Stimulated activated CD8-positive, alpha-beta memory T cell treated with anti-CD3 and anti-CD28 coated beads, Interleukin-12 subunit alpha, Interleukin-12 subunit beta, amount 100 ng/mL, for 24 hours (primary cell): ENCODE measurements around the gene ADD3.
"Not testable (repeated sequence)": the region's sequence is repeated elsewhere in the genome, so short reads cannot be mapped to it uniquely, and the experiment has no call there.

Experiments used
- DNase-seq: peaks from one replicate; pipeline ENCODE4 v3.0.0-alpha.2; 2020; ENCODE audit errors: extremely low read depth

ADD3 gene

GRCh38 chr10:110107430-110107829 is 99.6 kb downstream of the ADD3 start:
- no peak for DNase-seq

DNA sequence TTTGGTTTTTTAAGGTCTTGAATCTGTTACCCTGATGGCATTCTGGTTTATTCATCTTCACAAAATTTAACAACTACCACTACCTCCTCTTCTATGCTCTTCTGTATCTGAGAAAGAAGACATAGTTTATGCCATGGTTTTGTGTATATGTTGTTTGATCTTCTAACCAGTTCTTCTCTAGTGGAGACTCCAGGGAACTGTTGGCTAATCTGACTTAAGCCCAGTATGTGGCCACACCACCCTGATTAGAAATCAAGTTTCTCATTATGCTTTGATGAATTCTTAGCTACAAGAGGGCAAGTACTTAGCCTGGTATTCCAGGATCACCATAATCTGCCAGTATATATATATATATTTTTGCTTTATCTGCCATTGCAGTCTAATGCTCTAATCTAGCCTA is 100.1 kb downstream of the ADD3 start:
- no peak for DNase-seq

GRCh38 chr10:110109511-110109910 is 101.7 kb downstream of the ADD3 start:
- DNase-seq, result no peak

GRCh38 chr10:110110338-110110737 is 102.6 kb downstream of the ADD3 start:
- DNase-seq, result no peak

GRCh38 chr10:110113670-110114337 is 106.0 kb downstream of the ADD3 start:
- DNase-seq, result no peak

GRCh38 chr10:110114668-110115067 is 106.9 kb downstream of the ADD3 start:
- DNase-seq, result not testable (repeated sequence)

DNA sequence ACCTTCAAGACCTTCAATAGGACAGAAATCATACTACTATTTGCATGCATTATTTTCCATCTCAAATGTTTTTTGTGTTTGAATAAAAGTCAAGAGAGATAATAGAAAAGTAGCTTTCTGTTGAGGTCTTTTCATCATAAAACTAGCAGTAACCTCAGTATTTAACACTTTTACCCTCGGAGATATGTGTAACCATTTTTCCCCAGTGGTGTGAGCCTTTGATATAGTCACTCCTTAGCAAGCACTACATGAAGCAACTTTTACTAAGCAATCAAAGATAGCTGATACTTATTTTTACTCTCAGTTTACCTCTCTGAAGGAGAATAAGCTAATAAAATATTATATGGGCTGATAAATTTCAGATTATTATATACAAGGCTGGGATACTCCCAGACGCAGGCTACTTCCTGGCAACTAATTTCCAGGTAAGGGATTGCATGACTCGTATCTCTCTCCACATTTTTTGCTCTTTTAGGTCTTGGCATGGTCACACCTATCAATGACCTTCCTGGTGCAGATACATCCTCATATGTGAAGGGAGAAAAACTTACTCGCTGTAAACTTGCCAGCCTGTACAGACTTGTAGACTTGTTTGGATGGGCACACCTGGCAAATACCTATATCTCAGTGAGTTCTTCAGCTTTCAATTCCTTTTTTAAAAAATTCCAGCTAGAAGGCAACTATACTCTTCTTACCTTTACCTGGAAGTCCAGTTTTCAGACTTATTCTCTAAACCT is 108.2 kb downstream of the ADD3 start:
- no peak for DNase-seq

- DNase-seq, result no peak
Measured at GRCh38 chr10:110118891-110119621, 111.3 kb downstream of the ADD3 start.

DNA sequence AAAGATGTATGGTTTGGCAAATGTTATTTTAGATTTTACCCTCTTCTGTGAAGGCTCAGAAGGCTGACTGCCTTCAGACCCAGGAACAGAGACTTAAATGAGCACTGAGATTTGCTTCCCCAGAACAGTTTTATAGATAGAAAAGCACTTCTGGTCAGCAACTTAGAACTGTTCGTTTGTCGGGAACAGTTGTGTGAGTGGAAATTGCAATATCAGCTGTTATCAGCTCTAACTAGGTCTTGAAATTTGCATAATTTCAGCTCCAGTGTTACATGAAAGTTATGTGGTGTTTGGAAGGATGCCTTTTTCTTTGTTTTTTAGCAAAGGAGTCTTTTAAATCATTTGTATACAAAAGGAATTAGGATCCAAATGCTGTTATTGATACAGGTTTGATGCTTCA is 115.8 kb downstream of the ADD3 start:
- no peak for DNase-seq

DNA sequence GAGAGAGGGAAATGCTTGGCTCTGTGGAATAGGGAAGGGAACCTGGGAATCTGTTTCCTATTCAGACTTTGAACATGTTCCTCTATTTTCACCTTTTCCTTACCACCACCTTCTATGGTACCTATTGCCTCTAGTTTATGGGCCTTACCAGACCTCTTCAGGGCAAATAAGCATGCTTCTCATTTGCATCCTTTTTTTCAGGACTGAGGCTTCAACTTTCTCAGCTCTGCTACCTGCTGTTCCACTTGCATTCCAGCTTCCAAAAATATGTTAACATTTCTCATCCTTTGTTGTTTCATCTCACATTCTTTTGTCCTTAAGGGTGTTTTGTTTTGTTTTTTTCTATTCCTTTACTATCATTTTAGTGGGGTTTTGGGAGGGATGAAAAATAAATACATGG is 121.7 kb downstream of the ADD3 start:
- DNase-seq, result no peak

GRCh38 chr10:110134917-110135316 is 127.1 kb downstream of the ADD3 start:
- DNase-seq, result no peak

GRCh38 chr10:110135836-110136235 is 128.1 kb downstream of the ADD3 start:
- not testable (repeated sequence) for DNase-seq

DNA sequence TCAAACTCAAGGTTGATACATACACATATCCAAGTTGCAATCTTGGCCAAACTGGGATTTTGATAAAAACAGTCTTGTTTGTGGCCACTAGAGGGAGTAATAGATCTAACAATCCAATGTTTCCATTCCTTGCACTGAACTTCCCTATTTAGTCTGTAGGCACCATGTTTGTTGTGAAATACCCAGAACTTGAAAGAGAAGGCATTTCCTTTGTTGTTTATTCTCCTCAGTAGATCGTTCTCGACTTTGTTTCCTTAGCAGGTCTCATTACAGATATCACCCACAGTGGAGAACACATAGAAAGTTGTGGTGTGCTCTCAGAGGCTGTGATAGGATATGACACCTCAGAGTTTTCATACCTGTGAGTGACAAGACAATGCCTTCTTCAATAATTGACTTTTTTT is 129.4 kb downstream of the ADD3 start:
- DNase-seq, result no peak

DNA sequence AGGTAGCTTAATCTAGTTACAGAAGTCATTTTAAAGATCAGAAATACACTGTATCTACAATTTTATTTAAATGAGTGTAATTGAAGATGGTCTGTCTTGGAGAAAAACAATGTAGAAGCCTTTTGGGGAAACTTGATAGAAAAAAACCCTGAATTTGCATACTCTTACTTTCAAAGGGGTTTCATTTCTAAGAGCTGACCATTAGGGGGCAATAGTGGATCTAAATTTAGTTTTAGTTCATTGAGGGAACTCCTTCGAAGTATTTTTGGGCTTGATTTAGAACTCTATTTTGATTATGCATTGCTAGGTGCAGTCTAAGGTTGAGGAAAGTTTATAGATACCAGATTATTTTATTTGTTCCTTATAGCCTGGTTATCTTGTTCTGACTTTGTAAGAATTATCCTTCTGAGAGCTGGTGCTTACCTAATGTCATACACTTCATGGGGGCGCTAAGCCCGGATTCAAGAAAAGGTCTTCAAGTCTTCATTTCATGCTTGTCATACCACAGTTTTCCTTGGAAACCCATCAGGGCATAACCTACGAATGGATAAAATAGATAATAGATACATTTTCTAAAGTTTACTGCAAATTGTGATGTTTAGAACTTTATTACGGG is 130.5 kb downstream of the ADD3 start:
- no peak for DNase-seq

DNA sequence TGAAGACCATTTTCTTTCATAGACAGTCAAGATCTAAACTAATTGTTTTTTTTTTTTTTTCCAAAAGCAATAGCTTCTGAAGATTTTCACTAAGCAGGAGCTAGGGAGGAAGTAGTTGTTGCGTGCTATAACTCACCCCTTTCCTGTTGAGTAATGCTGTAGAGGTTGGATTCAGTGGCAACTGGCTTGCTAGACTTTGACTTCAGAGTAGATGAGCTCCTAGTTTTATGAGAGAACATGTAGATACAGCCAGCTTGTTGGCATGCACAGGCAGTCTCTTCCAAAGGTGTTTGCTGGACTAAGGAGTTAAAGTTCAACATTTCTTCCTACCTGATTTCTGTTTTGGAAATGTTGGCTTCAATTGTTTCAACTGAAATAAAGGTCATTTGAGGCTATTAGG is 133.4 kb downstream of the ADD3 start:
- no peak for DNase-seq

DNA sequence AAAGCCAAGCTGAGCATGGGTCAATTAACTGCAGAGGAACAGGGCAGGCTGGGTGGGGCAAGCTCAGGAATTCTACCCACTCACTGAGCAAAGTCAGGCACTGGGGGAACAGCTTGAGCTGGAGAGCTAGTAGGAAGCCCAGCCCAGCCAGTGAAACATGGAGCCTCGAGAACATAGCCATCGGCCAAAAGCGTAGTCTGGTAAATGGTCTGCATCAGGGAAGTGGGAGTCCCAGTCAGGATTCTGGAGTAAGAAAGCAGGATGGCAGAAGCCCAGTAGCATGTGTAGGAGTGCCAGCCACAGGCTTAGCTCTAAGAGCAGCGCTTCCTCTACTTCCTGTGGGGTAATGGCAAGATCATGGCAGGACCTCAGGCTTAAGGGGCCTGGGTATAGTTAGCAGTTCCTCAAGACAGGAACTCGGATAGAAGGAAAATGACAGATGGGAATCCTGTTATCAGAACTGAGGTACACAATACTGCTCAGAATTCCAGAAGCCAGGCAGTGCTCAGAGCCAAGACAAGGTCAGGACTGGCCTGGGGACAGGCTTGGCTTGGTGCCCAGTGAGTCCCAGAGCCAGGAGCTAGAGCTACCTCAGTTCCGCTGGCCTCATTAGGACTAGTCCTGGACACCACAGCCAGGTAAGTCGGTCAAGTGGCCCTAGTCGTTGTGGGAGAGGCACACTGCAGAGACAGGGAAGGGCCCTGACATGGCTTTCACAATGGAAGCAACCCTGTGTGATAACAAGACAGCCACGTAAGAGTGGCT is 134.3 kb downstream of the ADD3 start:
- DNase-seq, result no peak

- no peak for DNase-seq
Measured at GRCh38 chr10:110142965-110143364, 135.2 kb downstream of the ADD3 start.

DNA sequence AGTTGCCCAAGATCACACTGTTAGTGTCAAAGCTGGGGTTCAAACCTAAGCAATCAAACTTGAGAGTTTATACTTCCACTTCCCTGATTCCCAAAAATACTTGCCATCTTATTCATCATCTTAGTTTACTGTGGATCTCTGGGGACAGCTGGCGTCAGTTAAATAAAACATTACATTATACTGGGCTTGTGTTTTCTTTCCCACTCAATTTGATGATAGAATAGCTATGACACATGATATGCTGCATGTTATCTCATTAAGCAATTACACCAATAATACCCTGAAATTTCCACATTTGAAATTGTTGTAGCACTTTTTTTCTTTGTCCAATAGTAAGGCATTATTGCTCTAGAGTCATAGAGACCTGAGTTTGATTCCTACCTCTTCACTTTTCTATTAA is 136.7 kb downstream of the ADD3 start:
- DNase-seq, result no peak

DNA sequence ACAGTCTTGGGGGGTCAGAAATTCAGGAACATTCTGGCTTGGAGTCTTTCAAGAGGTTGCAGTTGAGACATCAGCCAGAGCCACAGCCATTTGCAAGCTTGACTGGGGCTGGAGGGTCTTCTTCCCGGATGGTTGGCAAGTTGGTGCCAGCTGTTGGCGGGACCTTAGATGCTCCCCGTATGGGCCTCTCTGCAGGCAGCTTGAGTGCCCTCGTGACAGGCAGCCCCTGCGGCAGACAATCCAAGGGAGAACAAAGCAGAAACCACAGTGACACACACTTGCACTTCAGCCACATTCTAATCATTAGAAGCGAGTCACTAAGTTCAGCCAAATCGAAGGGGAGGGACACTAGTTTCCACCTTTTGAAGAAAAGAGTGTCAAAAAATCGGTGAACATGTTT is 140.2 kb downstream of the ADD3 start:
- no peak for DNase-seq

GRCh38 chr10:110149259-110149658 is 141.5 kb downstream of the ADD3 start:
- DNase-seq, result no peak

GRCh38 chr10:110150046-110150445 is 142.3 kb downstream of the ADD3 start:
- no peak for DNase-seq

DNA sequence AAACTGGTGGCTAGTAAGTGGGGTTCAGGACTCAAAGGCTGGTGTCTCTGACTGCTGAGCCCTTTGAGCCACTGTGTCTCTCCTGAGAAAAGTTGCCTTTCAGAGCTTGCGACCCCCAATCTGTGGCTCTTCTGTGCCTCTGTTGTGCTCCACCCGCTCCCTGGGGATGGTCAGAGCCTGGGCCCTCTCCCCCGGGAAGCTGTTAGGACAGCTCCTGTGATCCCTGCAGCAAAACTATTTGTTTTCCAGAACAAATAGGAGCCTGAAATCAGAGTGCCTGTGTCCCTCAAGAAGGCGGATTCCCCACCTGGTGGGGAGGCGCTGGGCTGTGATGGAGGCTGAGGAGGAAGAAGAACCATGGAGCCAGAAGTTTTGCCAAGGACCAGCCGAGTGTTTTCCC is 143.2 kb downstream of the ADD3 start:
- DNase-seq, result no peak
